GM19468 (cell line): ENCODE data around the gene TRIM56.
A peak's percentile ranks its signal among the peaks of the same experiment; 100 is the strongest.
"Not testable (repeated sequence)": the region's sequence is repeated elsewhere in the genome, so short reads cannot be mapped to it uniquely, and the experiment has no call there.

Source experiments
- ATAC-seq: cut with Tn5 transposase; IDR thresholded peaks from one replicate; pipeline ENCODE4 v1.9.1; 2021; ENCODE audit warnings: mild to moderate bottlenecking, moderate library complexity, moderate number of reproducible peaks; ENCODE audit not compliant: unreplicated experiment; ENCODE audit errors: extremely low read depth

Gene TRIM56

GRCh38 chr7:101085162-101085964 lies at the start of gene TRIM56:
Gene TRIM56, plus strand, starts transcription at chr7:101085481. Its CDS starts 1,832 bp downstream, at chr7:101087313.
- ATAC-seq, result peak; percentile 17

GRCh38 chr7:101035941-101036340 lies 49.3 kb upstream of the TRIM56 start:
- ATAC-seq, result no peak

GRCh38 chr7:101041283-101041682 lies 44.0 kb upstream of the TRIM56 start:
- ATAC-seq, result not testable (repeated sequence)

- ATAC-seq, result no peak
These were observed 26.9 kb upstream of the TRIM56 start for GRCh38 chr7:101058355-101058754.

GRCh38 chr7:101059620-101059942 lies 25.7 kb upstream of the TRIM56 start:
- no peak for ATAC-seq

GRCh38 chr7:101060992-101061391 lies 24.3 kb upstream of the TRIM56 start:
- ATAC-seq, result no peak

- ATAC-seq, result not testable (repeated sequence)
These were observed 21.1 kb upstream of the TRIM56 start for GRCh38 chr7:101064176-101064550.

- not testable (repeated sequence) for ATAC-seq
These were observed 20.1 kb upstream of the TRIM56 start for GRCh38 chr7:101065162-101065561.

GRCh38 chr7:101066141-101066832 lies 19.0 kb upstream of the TRIM56 start:
- ATAC-seq, result no peak

- no peak for ATAC-seq
These were observed 18.5 kb upstream of the TRIM56 start for GRCh38 chr7:101066833-101067177.

GRCh38 chr7:101068401-101068800 lies 16.9 kb upstream of the TRIM56 start:
- ATAC-seq, result no peak

- ATAC-seq, result not testable (repeated sequence)
These were observed 13.7 kb upstream of the TRIM56 start for GRCh38 chr7:101071362-101072104.

- no peak for ATAC-seq
These were observed 9.6 kb upstream of the TRIM56 start for GRCh38 chr7:101075646-101076045.

- not testable (repeated sequence) for ATAC-seq
These were observed 9.1 kb upstream of the TRIM56 start for GRCh38 chr7:101076183-101076582.

- no peak for ATAC-seq
These were observed 7.8 kb upstream of the TRIM56 start for GRCh38 chr7:101077303-101078086.

- no peak for ATAC-seq
These were observed 3.8 kb upstream of the TRIM56 start for GRCh38 chr7:101081432-101081831.

GRCh38 chr7:101084865-101085161 lies 468 bp upstream of the TRIM56 start:
- ATAC-seq, result no peak

GRCh38 chr7:101087334-101088068 lies 2.2 kb downstream of the TRIM56 start:
- no peak for ATAC-seq

GRCh38 chr7:101088069-101088425 lies 2.8 kb downstream of the TRIM56 start:
- ATAC-seq, result no peak
